ENCODE data around the gene SEC14L1.

DNA sequence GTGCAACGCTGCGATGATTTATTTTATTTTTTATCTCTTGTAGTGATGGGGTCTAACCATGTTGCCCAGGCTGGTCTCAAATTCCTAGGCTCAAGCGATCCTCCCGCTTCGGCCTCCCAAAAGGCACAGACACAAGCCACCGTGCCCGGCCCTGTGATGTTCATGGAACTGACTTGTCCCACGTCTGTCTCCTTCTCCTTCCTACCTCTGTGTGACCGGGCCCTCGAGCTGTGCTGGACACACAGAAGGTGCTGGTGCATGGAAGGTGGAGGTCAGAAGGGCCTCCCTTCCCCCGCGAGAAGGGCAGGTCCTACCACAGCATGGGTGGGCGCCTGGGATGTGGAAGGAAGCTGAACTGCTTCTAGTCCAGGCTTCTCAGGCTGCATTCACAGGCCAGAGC is 88.0 kb downstream of the SEC14L1 start:
- TF ChIP-seq EZH2 (optimal IDR thresholded peaks at IDR 0.05; ENCODE audit: low read depth, low read length) (no peak), EZH2phosphoT487 (IDR thresholded peaks at IDR 0.05; ENCODE audit: low read length) (no peak)
